ENCODE measurements around the gene DNAJB5.

GRCh38 chr9:35029241-35029640 is 39.7 kb downstream of the DNAJB5 start:
- no peak for TF ChIP-seq EZH2 (IDR thresholded peaks at IDR 0.05; ENCODE audit: low read depth)
- TF ChIP-seq, protein P1, sequence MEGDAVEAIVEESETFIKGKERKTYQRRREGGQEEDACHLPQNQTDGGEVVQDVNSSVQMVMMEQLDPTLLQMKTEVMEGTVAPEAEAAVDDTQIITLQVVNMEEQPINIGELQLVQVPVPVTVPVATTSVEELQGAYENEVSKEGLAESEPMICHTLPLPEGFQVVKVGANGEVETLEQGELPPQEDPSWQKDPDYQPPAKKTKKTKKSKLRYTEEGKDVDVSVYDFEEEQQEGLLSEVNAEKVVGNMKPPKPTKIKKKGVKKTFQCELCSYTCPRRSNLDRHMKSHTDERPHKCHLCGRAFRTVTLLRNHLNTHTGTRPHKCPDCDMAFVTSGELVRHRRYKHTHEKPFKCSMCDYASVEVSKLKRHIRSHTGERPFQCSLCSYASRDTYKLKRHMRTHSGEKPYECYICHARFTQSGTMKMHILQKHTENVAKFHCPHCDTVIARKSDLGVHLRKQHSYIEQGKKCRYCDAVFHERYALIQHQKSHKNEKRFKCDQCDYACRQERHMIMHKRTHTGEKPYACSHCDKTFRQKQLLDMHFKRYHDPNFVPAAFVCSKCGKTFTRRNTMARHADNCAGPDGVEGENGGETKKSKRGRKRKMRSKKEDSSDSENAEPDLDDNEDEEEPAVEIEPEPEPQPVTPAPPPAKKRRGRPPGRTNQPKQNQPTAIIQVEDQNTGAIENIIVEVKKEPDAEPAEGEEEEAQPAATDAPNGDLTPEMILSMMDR (conservative IDR thresholded peaks at IDR 0.05) = no peak

All from PC-9 (cell line).